ENCODE data around the gene NCOA7.
A peak's percentile ranks its signal among the peaks of the same experiment; 100 is the strongest.

Gene NCOA7

DNA sequence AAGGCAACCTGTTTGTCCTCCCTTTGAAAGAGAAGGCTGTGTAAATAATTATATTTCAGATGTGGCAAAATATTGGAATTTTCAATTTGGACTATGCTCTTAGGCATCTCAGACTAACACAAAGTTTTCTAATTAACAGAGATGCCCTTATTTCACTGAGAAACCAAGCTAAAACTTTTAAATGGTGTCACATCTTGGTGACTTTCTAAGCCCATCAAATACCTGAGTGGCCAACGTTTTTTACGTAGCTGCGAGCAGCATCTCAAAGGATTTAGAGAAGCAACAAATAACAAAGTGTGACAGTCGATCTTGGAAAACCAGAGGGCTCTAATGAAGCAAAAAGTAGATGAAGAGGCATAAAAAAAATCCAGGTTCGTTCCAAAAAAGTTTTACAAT is 44.7 kb upstream of the NCOA7 start:
- no peak for DNase-seq (ENCODE audit: extremely low spot score)
- TF ChIP-seq CTCF (IDR thresholded peaks at IDR 0.05; ENCODE audit: control extremely low read depth, extremely low read depth, low read depth, missing control alignments) = no peak
- CTCF ChIA-PET = interaction anchor here (1.0 to 2.7 kb wide), 11 partner anchors 8 to 434 kb away, joined by 3 to 18 read pairs (median 4); partner anchors contain the start of gene HINT3
- POLR2A ChIA-PET = no interaction called here

DNA sequence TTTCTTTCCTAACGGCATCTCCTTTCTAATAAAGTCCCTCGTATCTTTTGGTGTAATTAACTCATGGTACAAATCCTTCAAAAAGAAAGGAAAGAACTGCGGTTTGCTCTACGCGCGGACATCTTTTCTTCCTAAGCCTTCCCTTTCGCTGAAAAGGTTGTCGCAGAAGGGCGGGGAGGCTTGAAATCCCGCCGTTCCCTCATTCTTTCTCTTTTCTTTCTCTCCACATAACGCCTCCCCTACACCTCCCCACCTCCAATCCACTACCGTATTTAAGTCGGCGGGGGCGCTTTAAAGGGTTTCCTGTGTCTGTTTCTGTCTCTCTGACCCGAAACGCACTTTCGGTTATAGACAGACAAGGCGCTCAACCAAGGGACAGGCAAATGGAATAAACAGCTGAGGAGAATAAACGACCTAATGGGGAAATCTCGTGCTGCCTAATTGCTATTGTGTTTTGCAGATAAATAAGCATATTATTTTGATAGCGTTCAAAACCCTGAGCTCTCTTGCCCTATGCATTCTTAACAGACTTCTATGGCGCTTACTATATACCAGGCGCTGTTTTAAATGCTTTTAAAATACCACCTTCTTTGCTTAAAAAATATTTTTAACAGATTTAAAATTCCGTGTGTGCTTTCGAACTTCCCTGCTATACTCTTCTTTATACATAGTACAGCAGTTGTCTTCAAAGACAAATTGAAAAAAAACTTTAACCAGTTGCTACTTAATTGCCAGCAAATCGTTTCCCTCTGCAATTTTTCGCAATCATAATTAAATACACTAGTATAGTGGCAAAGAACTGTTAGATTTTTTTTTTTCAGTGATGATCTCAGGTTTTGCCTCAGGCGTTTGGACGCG is 43.8 kb upstream of the NCOA7 start:
- POLR2A ChIA-PET = interaction anchor here (1.0 kb wide), 1 partner anchor 240 kb away, joined by 3 read pairs; no protein-coding TSS in a partner anchor
- CTCF ChIA-PET = interaction anchor here (0.9 to 1.5 kb wide), 4 partner anchors 9 to 434 kb away, joined by 3 read pairs; no protein-coding TSS in a partner anchor
- DNase-seq (ENCODE audit: extremely low spot score) = peak; percentile 57
- peak; percentile 3 for TF ChIP-seq CTCF (IDR thresholded peaks at IDR 0.05; ENCODE audit: control extremely low read depth, extremely low read depth, low read depth, missing control alignments)

- DNase-seq (ENCODE audit: extremely low spot score) = no peak
- CTCF ChIA-PET = interaction anchor here (0.7 to 1.7 kb wide), 7 partner anchors 8 to 434 kb away, joined by 3 to 6 read pairs (median 3); partner anchors contain the start of gene HINT3
- POLR2A ChIA-PET = interaction anchor here (1.0 kb wide), 1 partner anchor 239 kb away, joined by 3 read pairs; no protein-coding TSS in a partner anchor
- no peak for TF ChIP-seq CTCF (IDR thresholded peaks at IDR 0.05; ENCODE audit: control extremely low read depth, extremely low read depth, low read depth, missing control alignments)
Measured at GRCh38 chr6:125747589-125748405, 43.0 kb upstream of the NCOA7 start.

DNA sequence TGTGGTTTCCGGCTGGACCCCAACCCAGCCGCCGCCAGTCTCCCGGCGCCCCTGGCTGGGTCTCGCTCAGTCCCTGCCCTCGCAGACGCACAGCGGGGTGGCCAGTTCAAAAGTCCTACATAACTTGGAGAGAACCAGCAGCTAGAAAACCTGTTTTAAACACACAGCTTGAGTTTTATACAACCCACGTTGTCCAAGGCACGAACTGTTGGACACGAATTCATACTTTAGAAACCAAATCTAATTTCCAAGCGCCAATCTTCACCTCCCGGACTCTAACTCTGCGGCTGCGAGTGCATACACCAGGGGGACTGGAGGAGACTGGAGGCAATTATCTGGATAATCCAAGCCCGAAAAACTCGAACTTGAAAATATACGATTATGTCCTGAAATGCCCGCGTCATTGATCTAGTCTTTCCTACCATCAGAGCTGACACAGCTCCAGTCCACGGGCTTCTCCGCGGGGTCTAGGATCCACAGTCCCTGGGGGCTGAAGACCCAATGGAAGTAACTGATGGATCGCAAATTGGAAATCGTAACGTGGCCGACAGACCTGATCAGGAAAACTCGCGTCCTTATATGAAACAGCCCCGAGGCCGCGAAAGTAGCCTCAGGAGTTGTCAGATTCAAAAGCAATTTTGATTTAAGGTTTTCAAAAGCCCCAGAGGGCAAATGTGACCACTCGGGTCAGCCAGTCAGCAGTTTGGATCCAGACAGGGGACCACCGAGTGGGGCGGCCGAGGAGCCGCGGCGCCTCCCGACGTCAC is 42.2 kb upstream of the NCOA7 start:
- POLR2A ChIA-PET = no interaction called here
- CTCF ChIA-PET = interaction anchor here (0.7 to 1.7 kb wide), 6 partner anchors 8 to 435 kb away, joined by 3 to 6 read pairs (median 3); partner anchors contain the start of gene HINT3
- DNase-seq (ENCODE audit: extremely low spot score) = no peak
- no peak for TF ChIP-seq CTCF (IDR thresholded peaks at IDR 0.05; ENCODE audit: control extremely low read depth, extremely low read depth, low read depth, missing control alignments)

DNA sequence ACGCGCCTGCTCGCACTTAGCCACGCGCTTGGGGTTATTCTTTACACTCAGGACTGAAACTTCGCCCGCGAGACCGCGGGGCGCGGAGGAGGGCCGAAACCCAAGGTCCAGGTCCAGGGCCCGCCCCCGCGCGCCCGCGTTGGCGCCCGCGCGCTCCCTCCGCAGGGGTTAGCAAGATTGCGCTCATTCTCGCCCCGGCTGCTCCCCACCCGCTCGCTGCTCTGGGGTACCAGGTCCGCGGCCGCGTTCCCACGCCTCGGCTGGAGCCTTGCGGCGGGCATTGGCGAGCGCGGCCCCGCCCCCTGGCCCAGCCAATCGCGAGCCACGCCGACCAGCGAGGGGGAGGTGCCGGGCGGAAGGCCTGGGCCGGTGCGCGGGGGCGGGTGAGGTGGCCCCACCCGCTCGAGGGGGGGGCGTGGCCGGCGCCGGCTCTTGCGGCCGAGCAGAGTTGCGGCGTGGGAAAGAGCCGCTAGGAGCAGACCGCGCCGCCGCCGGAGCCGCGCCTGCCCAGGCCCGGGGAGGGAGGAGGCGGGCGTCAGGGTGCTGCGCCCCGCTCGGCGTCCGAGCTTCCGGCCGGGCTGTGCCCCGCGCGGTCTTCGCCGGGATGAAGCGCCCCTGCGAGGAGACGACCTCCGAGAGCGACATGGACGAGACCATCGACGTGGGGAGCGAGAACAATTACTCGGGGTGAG is 41.4 kb upstream of the NCOA7 start, which contains the start of gene HEY2:
HEY2 (plus strand) TSS at position 460 of the 692 bp plus-strand sequence; CDS start at position 605, 145 bp downstream.
- TF ChIP-seq CTCF (IDR thresholded peaks at IDR 0.05; ENCODE audit: control extremely low read depth, extremely low read depth, low read depth, missing control alignments) = no peak
- CTCF ChIA-PET = interaction anchor here (1.5 to 2.8 kb wide), 3 partner anchors 18 to 433 kb away, joined by 3 to 12 read pairs (median 6); partner anchors contain the start of gene HINT3
- DNase-seq (ENCODE audit: extremely low spot score) = peak; percentile 97
- POLR2A ChIA-PET = no interaction called here
